ENCODE results near the gene THOP1.

THOP1 gene

DNA sequence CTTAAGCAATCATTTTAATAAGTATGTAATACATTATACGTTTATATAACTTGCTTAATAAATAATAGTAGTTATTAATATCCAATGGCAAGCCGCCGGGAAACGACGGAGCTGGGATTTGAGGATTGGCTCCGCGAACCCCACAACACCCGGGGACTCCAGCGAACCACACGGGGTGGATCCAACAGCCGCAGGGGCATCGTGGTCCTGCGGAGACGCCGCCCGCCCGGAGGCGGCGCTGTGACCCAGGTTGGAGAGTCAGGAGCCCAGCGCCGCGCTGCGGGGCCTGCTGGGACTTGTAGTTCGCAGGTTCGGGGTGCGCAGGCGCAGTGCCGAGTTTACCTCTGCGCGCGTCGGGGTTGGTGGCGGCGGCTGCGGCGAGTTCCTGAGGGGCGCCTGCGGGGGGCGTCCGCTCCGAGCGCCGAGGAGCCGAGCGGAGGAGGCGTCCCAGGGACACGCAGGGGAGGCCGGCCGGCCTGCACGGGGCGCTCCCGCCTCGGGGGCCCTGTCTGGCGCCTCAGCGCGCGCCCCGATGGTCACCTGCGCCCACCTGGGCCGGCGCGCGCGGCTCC lies 34.3 kb downstream of the THOP1 start, which contains the start of gene ZNF554:
Gene ZNF554 (plus strand): TSS at position 329 of the 572 bp plus-strand sequence. CDS start 204 bp downstream, at position 533.
- DNase-seq: peak; percentile 91

GRCh38 chr19:2820112-2820702 lies 34.9 kb downstream of the THOP1 start:
- DNase-seq: no peak

GRCh38 chr19:2822846-2823245 lies 37.5 kb downstream of the THOP1 start:
- no peak for DNase-seq

GRCh38 chr19:2823646-2824045 lies 38.3 kb downstream of the THOP1 start:
- DNase-seq: no peak

DNA sequence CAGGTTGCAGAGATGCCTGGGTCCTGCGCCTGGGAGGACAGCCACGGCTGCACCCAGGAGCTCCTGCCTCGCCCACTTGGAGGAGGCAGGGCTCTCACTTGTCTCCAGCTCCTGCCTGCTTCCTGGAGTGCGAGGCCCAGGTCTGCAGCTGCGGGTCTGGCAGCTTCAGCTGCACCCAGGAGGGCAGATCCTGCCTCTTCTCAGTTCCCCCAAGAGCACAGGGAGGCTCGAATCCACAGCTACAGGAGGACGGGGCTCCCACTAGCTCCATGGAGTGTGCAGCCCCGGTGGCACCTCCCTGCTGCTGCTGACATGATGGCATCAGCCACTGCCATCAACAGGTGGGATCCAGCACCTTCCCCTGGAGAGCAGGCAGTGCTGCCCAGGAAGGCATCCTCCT lies 38.8 kb downstream of the THOP1 start:
- no peak for DNase-seq

- no peak for DNase-seq
These were observed 41.7 kb downstream of the THOP1 start for GRCh38 chr19:2827022-2827421.

DNA sequence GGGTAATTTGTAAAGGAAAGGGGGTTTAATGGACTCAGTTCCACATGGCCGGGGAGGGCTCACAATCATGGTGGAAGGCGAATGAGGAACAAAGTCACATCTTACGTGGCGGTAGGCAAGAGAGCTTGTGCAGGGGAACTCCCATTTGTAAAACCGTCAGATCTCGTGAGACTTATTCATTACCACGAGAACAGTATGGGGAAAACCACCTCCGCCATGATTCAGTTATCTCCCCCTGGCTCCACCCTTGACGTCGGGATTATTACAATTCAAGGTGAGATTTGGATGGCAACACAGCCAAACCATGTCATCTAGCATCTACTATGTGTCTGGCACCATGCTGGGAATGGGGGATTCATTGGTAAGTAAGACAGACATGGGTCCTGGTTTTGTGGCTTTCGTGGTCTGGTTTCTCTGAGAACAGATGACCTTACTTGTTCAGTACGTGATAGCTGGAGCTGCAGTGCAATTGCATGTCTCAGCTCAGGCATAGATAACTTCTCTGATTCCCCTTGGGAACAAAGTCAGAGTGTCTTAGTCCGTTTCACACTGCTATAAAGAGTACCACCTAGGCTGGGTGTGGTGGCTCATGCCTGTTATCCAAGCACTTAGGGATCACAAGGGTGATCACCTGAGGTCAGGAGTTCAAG lies 42.7 kb downstream of the THOP1 start:
- DNase-seq: no peak

GRCh38 chr19:2834294-2834871 lies 49.1 kb downstream of the THOP1 start:
- DNase-seq: no peak

GRCh38 chr19:2837430-2837829 lies 52.1 kb downstream of the THOP1 start:
- DNase-seq: no peak

DNA sequence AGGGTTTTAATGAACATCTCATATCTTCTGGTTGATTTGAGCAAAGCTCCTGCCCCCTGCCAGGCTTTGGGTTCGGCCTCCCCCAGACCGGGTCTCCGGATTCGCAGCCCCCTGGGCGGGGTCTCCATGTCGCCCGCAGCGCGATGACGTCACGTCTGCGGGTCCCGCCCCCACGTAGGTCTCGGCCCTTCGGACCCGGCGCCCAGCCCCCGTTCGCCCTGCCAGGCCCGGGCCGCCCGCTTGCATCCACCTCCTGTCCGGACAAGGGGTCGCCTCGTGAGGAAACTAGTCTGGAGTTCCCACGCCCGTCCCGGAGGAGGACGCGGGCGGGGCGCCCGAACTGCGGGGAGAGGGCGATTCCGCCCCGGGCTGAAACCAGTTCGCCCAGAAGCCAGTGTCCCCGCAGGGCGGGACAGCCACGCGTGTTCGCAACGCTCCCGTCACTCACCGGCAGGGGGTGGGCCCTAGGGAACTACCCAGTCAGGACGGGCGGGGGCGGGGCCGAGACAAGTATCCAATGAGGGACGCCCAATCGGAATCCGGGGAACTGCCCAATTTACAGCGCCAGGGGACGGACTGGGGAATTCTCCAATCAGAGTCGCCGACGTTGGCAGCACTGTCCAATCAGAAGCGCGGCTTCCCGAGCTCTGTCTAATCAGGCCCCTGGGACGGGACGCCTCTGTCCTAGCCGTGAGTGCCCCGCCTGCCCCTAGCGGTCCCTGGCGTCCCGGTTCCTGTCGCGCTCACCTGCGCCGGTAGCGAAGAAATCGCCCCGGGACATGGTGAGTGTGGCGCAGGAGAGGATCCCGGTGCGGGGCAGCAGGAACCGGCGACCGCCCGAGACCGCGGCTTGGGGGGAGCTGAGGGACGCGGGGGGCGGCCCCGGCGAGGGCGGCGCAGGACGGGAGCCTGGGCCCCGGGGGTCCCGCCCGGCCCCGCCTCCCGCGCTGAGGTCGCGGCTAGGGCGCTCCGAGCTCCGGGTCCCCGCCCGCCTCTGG lies 55.8 kb downstream of the THOP1 start, which contains the start of gene ZNF555:
Gene ZNF555 (plus strand): TSS at position 682 of the 998 bp plus-strand sequence. CDS start 98 bp downstream, at position 780.
- DNase-seq: peak; percentile 99

DNA sequence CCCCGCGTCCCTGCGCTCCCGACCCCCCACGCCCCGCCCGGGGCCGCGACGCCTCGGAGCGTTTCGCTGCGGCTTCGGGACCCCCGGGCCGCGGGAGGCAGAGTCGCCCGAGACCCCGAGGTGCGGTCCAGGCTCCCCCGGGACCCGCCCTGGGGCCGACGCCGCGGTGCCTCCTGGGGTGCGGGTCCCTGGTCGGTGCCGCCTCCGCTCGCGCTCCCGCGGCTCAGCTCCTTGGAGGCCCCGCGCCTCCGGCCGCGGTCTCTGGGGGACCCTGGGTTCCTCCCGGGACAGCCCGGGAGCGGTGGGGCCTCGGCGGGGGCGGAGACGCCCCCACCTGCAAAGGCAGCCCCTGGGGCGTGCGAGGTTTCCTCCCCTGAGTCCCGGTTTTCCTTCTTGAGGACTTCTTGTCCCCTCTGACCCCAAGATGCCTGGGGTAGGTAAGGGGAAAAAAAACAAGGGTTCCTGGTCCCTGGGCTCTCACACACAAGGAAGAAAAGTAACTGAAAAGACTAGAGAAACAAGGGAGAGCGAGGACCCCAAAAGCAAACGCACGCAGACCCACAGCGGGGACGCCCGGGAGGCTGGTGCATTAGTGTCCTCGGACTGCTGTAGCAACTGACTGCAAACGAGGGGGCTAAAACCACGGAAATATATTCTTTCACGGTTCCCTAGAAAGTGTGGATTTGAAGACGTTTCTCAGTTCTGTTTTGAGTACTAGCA lies 56.7 kb downstream of the THOP1 start:
- no peak for DNase-seq

DNA sequence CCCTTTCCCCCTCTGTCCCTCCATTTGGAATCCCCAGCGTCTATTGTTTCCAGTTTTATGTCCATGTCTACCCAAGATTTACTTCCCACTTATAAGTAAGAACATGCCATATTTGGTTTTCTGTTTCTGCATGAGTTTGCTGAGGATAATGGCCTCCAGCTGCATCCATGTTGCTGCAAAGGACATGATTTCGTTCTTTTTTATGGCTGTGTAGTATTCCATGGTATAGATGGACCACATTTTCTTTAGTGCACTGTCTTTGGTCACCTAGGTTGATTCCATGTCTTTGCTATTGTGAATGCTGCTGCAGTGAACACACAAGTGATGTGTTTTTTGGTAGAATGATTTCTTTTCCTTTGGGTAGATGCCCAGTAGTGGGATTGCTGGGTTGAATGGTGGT lies 59.8 kb downstream of the THOP1 start:
- no peak for DNase-seq

DNA sequence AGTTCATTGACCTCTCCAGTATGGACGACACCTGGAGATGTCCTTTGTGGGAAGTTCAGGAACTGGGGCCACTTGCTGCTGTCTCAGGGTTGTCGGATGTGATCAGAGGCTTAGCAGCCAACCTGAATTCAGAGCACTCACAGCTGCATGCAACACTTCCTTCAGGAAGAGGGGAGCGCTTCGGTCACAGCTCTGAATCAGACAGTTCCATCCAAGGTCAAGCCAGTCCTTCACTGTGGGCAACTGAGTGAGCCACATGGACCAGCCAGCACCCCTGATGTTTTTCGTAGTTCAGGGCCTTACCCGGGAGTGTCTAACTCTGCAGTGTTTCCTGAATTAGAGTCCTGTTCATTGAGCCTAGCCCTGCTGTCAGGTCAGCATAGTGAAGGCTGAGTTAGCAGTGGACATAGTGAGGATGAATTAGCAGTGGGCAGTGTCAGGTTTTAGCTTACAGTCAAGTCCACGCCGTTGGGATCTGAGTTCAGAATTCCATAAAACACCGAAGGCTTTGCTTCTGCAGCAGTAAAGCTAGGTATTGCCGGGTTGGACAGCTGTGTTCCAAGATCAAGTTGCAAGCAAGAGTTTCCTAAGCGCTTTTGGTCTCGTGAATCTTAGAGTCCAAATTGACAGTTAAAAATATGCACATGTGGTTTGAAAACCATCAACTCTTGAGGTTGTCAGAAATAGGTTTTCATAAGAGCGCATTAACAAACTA lies 61.0 kb downstream of the THOP1 start:
- DNase-seq: no peak

DNA sequence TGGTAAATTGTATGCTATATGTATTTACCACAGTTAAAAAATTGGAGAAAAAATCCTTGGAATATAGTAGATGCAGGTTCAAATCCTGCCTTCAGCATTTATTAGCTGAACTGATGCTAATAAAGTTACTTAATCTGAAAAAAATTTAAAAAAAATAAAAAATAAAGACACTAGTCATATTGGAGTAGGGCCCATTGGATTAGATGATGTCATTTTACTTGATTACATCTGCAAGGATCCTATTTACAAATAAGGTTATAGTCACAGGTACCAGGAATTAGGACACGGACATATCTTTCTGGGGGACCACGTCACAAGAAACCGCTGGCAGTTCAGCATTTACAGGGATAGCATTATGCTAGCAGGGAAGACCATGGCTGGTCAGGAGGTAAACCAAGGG lies 62.2 kb downstream of the THOP1 start:
- no peak for DNase-seq

DNA sequence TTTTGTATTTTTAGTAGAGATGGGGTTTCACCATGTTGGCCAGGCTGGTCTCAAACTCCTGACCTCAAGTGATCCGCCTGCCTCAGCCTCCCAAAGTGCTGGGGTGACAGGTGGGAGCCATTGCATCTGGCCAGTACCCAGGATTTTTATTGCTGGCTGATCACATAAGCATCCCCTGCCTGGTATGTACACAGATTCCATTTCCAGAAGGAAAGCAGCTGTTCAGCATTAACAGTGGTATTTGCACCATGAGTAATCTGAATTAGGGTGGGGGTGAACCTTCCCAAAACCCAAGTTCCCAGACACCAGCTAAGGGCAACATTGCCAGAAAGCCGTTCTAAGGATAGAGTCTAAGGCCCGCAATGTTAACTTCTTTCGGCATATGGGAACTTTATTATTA lies 63.3 kb downstream of the THOP1 start:
- DNase-seq: no peak

GRCh38 chr19:2850256-2850925 lies 65.1 kb downstream of the THOP1 start:
- DNase-seq: no peak

- no peak for DNase-seq
These were observed 67.3 kb downstream of the THOP1 start for GRCh38 chr19:2852598-2852997.

DNA sequence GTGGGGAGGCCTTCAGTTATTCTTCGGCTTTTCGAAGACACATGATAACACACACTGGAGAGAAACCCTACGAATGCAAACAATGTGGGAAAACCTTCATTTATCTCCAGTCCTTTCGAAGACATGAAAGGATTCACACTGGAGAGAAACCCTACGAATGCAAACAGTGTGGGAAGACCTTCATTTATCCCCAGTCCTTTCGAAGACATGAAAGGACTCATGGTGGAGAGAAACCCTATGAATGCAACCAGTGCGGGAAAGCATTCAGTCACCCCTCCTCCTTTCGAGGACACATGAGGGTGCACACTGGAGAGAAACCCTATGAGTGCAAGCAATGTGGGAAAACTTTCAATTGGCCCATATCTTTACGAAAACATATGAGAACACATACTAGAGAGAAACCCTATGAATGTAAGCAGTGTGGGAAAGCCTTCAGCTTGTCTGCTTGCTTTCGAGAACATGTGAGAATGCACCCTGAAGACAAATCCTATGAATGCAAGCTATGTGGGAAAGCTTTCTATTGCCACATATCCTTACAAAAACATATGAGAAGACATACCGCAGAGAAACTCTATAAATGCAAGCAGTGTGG lies 67.8 kb downstream of the THOP1 start:
- DNase-seq: no peak

GRCh38 chr19:2854849-2855248 lies 69.5 kb downstream of the THOP1 start:
- no peak for DNase-seq

GRCh38 chr19:2856457-2857050 lies 71.3 kb downstream of the THOP1 start:
- DNase-seq: no peak
